Tibial nerve (tissue), 4 donors: Measurements from ENCODE around the gene NCAPD3.

ENCODE experiments used
- EP300 ChIP-seq, 2 donors: sonication (generic); formaldehyde crosslinking; IDR thresholded peaks; one replicate each; pipeline ENCODE4 v1.6.1; 2017; ENCODE audit warnings: antibody characterized with exemption in 2 of 2, mild to moderate bottlenecking in 1 of 2
- POLR2A ChIP-seq, 2 donors: fragments of 450-650 bp; IDR thresholded peaks; one replicate each; pipeline ENCODE4 v1.6.1; 2017; ENCODE audit warnings: antibody characterized with exemption in 2 of 2, mild to moderate bottlenecking in 2 of 2, moderate library complexity in 2 of 2
- TF ChIP-seq, protein P1 (sequence below), 5 experiments: fragments of 200-600 bp in 3 of 5; fragments of 450-650 bp in 2 of 5; sonication (generic) in 3 of 5; IDR thresholded peaks; one replicate each; pipeline ENCODE4 v1.5.1; 2016 to 2019; ENCODE audit warnings: antibody characterized with exemption in 5 of 5, mild to moderate bottlenecking in 3 of 5, moderate library complexity in 2 of 5

DNA sequence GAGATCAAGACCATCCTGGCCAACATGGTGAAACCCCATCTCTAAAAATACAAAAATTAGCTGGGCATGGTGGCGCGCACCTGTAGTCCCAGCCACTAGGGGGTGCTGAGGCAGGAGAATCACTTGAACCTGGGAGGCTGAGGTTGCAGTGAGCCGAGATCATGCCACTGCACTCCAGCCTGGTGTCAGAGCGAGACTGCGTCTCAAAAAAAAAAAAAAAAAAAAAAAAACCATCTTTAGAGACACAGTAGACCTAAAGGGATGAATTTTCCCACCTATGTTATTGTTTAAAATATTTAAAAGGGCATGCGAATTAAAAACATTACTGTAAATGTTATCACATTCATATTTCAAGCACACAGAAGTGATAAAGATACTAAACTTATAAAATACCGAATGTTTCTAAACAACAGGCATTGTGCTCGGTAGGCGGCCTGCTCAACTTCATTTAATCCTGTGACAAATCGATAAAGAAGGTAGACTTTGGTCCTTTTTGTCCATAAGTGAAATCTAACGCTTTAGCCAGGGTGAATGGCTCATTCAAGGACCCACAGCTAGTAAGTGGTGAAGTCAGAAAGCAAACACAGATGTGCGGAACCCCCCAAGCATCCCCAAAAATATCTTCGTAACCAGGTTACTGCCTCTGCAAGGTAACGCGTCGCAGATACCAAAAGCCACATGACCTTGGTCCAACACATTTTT, 16.1 kb downstream of the NCAPD3 start:
- TF ChIP-seq, protein P1, sequence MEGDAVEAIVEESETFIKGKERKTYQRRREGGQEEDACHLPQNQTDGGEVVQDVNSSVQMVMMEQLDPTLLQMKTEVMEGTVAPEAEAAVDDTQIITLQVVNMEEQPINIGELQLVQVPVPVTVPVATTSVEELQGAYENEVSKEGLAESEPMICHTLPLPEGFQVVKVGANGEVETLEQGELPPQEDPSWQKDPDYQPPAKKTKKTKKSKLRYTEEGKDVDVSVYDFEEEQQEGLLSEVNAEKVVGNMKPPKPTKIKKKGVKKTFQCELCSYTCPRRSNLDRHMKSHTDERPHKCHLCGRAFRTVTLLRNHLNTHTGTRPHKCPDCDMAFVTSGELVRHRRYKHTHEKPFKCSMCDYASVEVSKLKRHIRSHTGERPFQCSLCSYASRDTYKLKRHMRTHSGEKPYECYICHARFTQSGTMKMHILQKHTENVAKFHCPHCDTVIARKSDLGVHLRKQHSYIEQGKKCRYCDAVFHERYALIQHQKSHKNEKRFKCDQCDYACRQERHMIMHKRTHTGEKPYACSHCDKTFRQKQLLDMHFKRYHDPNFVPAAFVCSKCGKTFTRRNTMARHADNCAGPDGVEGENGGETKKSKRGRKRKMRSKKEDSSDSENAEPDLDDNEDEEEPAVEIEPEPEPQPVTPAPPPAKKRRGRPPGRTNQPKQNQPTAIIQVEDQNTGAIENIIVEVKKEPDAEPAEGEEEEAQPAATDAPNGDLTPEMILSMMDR (IDR thresholded peaks at IDR 0.05): peak; percentile 35 to 56 (median 47)
- TF ChIP-seq EP300 (IDR thresholded peaks at IDR 0.05) (no peak), POLR2A (IDR thresholded peaks at IDR 0.05) (no peak)
